ENCODE measurements around the gene SIX2. TPM values are rescaled to one million over a fixed set of nuclear protein-coding genes. Genes with fewer than 3 reads are reported as not detected.

SIX2 gene
- total and polyA plus RNA-seq, 10 donors = 0.03 to 0.20 (median 0.03) TPM; not detected in 7

DNA sequence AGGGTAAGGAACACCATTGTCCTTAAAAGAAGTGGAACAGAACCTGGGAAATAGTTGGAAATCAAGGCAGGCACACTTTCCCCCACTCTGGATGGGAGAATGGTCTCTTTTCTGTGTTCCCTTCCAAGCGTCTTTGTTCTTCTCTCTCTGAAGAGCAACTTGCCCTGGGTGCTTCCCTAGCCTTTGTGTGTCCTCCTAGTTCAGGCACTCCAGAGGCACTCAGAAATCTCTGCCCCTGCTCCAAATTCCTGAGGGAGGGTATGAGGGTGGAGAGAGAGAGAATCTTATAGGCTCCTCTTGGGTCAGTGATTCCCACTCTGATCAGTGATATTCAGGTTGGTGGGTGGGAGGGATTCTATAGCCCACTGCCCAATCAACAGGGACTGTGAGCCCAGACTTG, 8.8 kb upstream of the SIX2 start:
- Histone ChIP-seq H3K9me3 (no peaks in the 10 kb centered on the region), H3K36me3 (no peaks in the 10 kb centered on the region), H3K4me3 (no peak overlapping the region), H3K4me1 (peaks cover 9 to 17% (median 15%) of the 10 kb centered on the region in 6 donors), H3K27me3 (replicated peaks in 1 of 7) (peaks cover 3 to 79% (median 27%) of the 10 kb centered on the region in 7 donors), H3K27ac (no peak overlapping the region)
- TF ChIP-seq POLR2A (IDR thresholded peaks at IDR 0.05) = no peak
- TF ChIP-seq POLR2AphosphoS5 (IDR thresholded peaks at IDR 0.05) = no peak
- TF ChIP-seq, protein P1, sequence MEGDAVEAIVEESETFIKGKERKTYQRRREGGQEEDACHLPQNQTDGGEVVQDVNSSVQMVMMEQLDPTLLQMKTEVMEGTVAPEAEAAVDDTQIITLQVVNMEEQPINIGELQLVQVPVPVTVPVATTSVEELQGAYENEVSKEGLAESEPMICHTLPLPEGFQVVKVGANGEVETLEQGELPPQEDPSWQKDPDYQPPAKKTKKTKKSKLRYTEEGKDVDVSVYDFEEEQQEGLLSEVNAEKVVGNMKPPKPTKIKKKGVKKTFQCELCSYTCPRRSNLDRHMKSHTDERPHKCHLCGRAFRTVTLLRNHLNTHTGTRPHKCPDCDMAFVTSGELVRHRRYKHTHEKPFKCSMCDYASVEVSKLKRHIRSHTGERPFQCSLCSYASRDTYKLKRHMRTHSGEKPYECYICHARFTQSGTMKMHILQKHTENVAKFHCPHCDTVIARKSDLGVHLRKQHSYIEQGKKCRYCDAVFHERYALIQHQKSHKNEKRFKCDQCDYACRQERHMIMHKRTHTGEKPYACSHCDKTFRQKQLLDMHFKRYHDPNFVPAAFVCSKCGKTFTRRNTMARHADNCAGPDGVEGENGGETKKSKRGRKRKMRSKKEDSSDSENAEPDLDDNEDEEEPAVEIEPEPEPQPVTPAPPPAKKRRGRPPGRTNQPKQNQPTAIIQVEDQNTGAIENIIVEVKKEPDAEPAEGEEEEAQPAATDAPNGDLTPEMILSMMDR (IDR thresholded peaks at IDR 0.05 in 8 of 11, conservative IDR thresholded peaks at IDR 0.05 in 3 of 11) = no peak
- 73 to 100% (median 82%) methylated on average over 1 of the region's 1 CpG for WGBS, 5 donors
- intact Hi-C loops (cut with DNase I; ENCODE audit: low total_unique reads) = no loop called here
- DNase-seq = no peak

DNA sequence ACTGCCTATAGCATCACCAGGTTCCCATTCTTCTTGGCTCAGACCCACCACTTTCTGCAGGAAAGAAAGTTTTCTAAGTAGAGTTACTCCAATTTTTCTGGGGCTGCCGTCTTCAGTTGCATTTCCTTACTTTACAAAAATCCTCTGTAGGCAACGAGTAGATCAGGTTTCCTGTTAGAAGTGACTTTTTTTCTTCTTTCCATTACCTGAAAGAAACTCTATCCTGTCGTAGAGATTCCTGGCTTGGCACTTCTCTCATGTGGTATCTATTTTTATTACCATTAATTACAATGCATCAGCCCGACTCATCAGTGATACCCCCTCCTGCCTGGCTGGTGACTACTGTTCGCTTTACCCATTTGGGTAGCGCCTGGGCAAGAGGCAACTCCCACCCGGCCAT, 5.6 kb upstream of the SIX2 start:
- TF ChIP-seq POLR2A (IDR thresholded peaks at IDR 0.05) (no peak), POLR2AphosphoS5 (IDR thresholded peaks at IDR 0.05) (no peak)
- TF ChIP-seq, protein P1 (IDR thresholded peaks at IDR 0.05 in 8 of 11, conservative IDR thresholded peaks at IDR 0.05 in 3 of 11) = no peak
- Histone ChIP-seq H3K27me3 (replicated peaks in 1 of 7) (peaks cover 3 to 93% (median 59%) of the 10 kb centered on the region in 7 donors), H3K9me3 (no peaks in the 10 kb centered on the region), H3K36me3 (no peaks in the 10 kb centered on the region), H3K4me1 (peaks cover 13 to 43% (median 26%) of the 10 kb centered on the region in 6 donors), H3K27ac (no peak overlapping the region), H3K4me3 (no peak overlapping the region)
- WGBS, 5 donors = 65 to 74% (median 72%) methylated on average over 7 of the region's 7 CpGs
- intact Hi-C loops (cut with DNase I; ENCODE audit: low total_unique reads) = no loop called here
- no peak for DNase-seq

DNA sequence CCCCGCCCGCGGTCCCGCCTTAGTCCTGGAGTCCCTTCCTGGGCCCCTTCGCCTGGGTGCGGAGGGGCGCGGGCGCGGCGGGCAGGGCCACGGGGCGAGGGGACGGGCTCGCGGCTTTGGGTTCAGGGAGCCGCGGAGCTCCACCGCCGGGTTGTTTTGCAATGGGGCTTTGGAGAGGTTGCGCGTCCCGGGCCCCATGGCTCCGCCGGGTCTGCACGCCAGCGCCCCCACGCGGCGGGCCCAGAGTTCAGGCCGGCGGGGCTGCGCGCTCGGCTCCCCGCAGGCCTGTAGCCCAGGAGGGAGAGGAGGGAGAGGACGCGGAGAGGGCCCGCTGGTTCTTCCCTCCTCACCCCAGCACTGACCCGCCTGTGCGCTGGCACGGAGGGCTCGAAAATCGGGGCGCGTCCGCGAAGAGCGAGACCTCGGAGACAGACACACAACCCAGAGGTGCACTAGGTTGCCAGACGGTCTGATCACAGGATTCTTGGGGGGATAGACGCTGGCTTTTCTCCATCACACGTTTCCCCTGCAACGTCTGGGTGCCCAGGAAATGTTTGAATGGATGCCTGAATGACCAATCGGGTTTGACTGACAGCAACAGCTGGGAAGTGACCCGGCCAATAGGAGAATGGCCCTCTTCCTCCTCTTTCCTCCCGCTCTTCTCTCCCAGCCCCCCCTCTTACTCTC, 4.9 kb upstream of the SIX2 start:
- DNase-seq = no peak
- H3K9me3 ChIP-seq = no peaks in the 10 kb centered on the region
- no peaks in the 10 kb centered on the region for H3K36me3 ChIP-seq
- intact Hi-C loops (cut with DNase I; ENCODE audit: low total_unique reads) = no loop called here
- H3K27ac ChIP-seq = no peak overlapping the region
- 4 to 16% (median 6%) methylated on average over 32 to 57 of the region's 57 CpGs for WGBS, 5 donors
- TF ChIP-seq, protein P1 (IDR thresholded peaks at IDR 0.05 in 8 of 11, conservative IDR thresholded peaks at IDR 0.05 in 3 of 11) = peak in 7 of 11 experiments; percentile 6 to 61 (median 49)
- TF ChIP-seq POLR2AphosphoS5 (IDR thresholded peaks at IDR 0.05) = no peak
- TF ChIP-seq POLR2A (IDR thresholded peaks at IDR 0.05) = no peak
- H3K4me3 ChIP-seq = peak overlapping the region in 7 of 8 donors; percentile 12 to 54 (median 29)
- peaks cover 3 to 100% (median 66%) of the 10 kb centered on the region in 7 donors for H3K27me3 ChIP-seq (replicated peaks in 1 of 7)
- peaks cover 18 to 50% (median 33%) of the 10 kb centered on the region in 6 donors for H3K4me1 ChIP-seq

DNA sequence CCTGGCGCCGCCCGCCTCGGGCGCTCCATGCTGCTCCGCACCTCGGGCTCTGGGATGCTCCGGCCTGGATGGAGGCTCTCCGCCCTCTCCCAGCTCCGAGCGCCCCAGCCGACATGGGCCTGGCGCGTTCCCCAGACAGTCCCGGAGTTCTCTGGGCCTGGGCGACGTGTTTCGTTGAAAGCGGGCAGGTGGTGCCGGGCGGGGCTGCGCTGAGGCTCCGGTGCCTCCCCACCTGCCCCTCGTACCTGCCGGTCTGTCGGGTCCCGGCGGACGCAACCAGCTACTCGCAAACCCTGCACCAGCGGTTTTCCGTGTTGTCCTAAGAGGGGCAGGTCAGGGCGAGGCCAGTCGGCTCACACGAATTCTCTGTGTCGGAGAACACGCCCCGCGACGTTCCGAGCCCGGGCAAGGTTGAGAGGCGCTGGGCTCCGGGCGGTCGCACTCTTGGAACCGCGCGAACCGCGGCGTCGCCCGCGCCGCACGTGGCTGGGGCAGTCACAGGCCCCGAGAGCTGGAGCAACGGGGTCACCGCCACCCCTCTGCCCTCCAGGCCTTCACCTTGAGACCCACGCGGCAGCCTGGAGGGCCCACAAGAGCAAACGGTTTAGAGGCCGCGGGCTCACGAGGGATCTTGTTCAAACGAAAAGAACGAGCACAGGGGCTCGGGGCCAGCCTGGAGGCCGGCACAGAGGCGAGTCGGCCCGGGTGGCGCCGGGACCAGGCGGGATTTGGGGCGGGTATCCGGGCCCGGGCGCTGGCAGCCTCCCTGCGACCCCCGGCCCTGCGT, 4.2 kb upstream of the SIX2 start:
- H3K4me1 ChIP-seq = peaks cover 24 to 57% (median 39%) of the 10 kb centered on the region in 6 donors
- 4 to 8% (median 6%) methylated on average over 45 to 83 of the region's 83 CpGs for whole genome bisulfite sequencing, 5 donors
- intact Hi-C loops (cut with DNase I; ENCODE audit: low total_unique reads) = no loop called here
- peaks cover 3 to 100% (median 73%) of the 10 kb centered on the region in 7 donors for H3K27me3 ChIP-seq (replicated peaks in 1 of 7)
- TF ChIP-seq, protein P1 (IDR thresholded peaks at IDR 0.05 in 8 of 11, conservative IDR thresholded peaks at IDR 0.05 in 3 of 11) = no peak
- no peak for TF ChIP-seq POLR2A (IDR thresholded peaks at IDR 0.05)
- peak in 1 of 3 donors; percentile 40 for TF ChIP-seq POLR2AphosphoS5 (IDR thresholded peaks at IDR 0.05)
- H3K4me3 ChIP-seq = peak overlapping the region in 7 of 8 donors; percentile 12 to 54 (median 29)
- no peaks in the 10 kb centered on the region for H3K9me3 ChIP-seq
- no peak overlapping the region for H3K27ac ChIP-seq
- no peaks in the 10 kb centered on the region for H3K36me3 ChIP-seq
- no peak for DNase-seq
